Mesangial cell (primary cell): ENCODE data around the gene VCY1B. TPM values are rescaled to one million over a fixed set of nuclear protein-coding genes. Genes with fewer than 3 reads are reported as not detected.

ENCODE experiments used
- total RNA-seq: library from RNA; depleted of rRNA; stranded (reverse); fragments of >200 nt; gene quantifications from 2 replicates; pipeline ENCODE4 v1.2.3, GENCODE V29; 2015

Gene VCY1B
- total RNA-seq = not detected in 2 replicates

GRCh38 chrY:14055927-14056326 lies at the start of gene VCY1B:
Gene VCY1B (plus strand): TSS chrY:14056227. CDS start chrY:14056290, 63 bp downstream.

Other genes starting within 250 kb of the VCY1B start
- gene VCY, start 69.8 kb upstream of the VCY1B start, total RNA-seq = not detected in 2 replicates